NCI-H1417 (cell line): Measurements from ENCODE around the gene SEC14L3.

Experiments used
- DNase-seq, 3 experiments: peaks; one replicate each; lab custom pipeline; 2025; lab: John Stamatoyannopoulos, UW

The SEC14L3 gene

GRCh38 chr22:30423301-30423958, 48.4 kb downstream of the SEC14L3 start:
- peak in 2 of 3 experiments; percentile 77 to 84 for DNase-seq

GRCh38 chr22:30422481-30423300, 49.1 kb downstream of the SEC14L3 start:
- DNase-seq, result peak in 2 of 3 experiments; percentile 77

- no peak for DNase-seq
Observed at GRCh38 chr22:30421695-30422480, 49.9 kb downstream of the SEC14L3 start.

GRCh38 chr22:30420347-30421125, 51.3 kb downstream of the SEC14L3 start:
- DNase-seq, result no peak

- DNase-seq, result no peak
Observed at GRCh38 chr22:30416837-30417236, 55.0 kb downstream of the SEC14L3 start.

GRCh38 chr22:30416403-30416802, 55.4 kb downstream of the SEC14L3 start:
- no peak for DNase-seq

GRCh38 chr22:30414525-30415047, 57.2 kb downstream of the SEC14L3 start:
- DNase-seq, result no peak

- no peak for DNase-seq
Observed at GRCh38 chr22:30413745-30414524, 57.9 kb downstream of the SEC14L3 start.

- no peak for DNase-seq
Observed at GRCh38 chr22:30413001-30413400, 58.8 kb downstream of the SEC14L3 start.

GRCh38 chr22:30411780-30412179, 60.0 kb downstream of the SEC14L3 start:
- no peak for DNase-seq
